ENCODE results near the gene PCDHGC5. TPM values are rescaled to one million over a fixed set of nuclear protein-coding genes. Genes with fewer than 3 reads are reported as not detected.

The PCDHGC5 gene
- total and polyA plus RNA-seq, 9 of the 15 experiments (the other 6 are each of a cell fraction or from before 2014, with no cell fraction given) = not detected

DNA sequence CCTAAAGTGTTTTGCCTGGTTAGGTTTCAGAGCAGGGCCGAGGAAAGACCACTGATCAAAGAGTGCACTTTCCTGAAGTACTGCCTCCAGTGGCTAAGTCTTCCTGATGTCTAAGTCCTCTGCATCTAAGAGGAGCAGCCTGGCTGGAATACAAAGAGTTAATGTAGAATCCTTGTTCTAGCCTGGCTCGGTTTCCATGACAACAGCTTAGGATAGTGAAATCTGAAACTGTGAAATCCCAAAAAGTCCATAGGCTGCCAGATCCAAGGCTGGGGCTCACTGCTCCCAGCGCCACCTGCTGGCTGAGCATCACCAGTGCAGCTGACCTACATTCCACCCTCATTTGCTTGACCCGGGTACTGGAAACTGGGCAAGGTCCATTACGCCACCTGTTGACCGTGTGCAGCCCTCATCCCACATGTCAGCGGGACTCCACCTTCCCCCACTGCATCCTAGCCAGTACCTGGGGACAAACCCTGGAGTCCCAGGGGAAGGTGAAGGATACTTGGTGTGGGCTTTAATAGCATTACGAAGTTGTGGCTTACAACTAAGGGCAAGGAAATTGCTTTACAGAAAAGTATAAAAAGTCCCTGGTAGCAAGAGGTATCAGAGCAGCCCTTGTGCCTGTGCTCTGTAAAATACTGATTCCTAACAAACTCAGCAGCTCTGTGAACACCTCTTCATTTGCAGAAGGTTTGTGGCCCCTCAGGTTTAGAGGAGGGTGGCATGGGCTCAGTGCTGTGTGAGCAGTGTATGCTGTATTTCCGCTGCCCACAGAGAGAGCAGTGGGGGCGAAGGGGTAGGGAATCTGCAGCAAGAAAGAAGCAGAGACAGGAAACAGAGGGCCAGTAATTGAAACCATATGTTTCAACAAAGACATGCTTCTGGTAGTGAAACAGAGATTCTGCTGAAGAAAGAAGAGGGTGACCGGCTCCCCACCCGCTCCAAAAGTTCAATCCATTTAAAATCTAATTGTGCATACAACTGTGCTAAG, 36.0 kb downstream of the PCDHGC5 start (continued):
- TF ChIP-seq TBL1XR1 (IDR thresholded peaks at IDR 0.05; ENCODE audit: low read length in 2 of 2) (peak in 1 of 2 experiments; percentile 48; a peak in 1 of 4 replicates), POLR2AphosphoS5 (IDR thresholded peaks at IDR 0.05; ENCODE audit: control insufficient read depth, insufficient read depth, low read depth, low read length) (peak; percentile 52; the same call in 1 of the 2 replicates), ZKSCAN1 (IDR thresholded peaks at IDR 0.05; ENCODE audit: low read depth, low read length) (no peak), POLR2AphosphoS2 (IDR thresholded peaks at IDR 0.05; ENCODE audit: low read length) (0 out of 2 replicates have a peak, but pooled peaks have one; percentile 31), ZNF766 (CRISPR knock-in tag; conservative IDR thresholded peaks at IDR 0.05) (no peak), ZSCAN29 (IDR thresholded peaks at IDR 0.05) (no peak), NEUROD1 (IDR thresholded peaks at IDR 0.05; ENCODE audit: borderline replicate concordance, low read depth, low read length, partially characterized antibody) (peak; percentile 31), KLF16 (IDR thresholded peaks at IDR 0.05) (peak; percentile 58; the same call in 1 of the 2 replicates), SPI1 (IDR thresholded peaks at IDR 0.05; ENCODE audit: borderline replicate concordance, low read depth, low read length) (no peak)
- TF ChIP-seq, protein P1, sequence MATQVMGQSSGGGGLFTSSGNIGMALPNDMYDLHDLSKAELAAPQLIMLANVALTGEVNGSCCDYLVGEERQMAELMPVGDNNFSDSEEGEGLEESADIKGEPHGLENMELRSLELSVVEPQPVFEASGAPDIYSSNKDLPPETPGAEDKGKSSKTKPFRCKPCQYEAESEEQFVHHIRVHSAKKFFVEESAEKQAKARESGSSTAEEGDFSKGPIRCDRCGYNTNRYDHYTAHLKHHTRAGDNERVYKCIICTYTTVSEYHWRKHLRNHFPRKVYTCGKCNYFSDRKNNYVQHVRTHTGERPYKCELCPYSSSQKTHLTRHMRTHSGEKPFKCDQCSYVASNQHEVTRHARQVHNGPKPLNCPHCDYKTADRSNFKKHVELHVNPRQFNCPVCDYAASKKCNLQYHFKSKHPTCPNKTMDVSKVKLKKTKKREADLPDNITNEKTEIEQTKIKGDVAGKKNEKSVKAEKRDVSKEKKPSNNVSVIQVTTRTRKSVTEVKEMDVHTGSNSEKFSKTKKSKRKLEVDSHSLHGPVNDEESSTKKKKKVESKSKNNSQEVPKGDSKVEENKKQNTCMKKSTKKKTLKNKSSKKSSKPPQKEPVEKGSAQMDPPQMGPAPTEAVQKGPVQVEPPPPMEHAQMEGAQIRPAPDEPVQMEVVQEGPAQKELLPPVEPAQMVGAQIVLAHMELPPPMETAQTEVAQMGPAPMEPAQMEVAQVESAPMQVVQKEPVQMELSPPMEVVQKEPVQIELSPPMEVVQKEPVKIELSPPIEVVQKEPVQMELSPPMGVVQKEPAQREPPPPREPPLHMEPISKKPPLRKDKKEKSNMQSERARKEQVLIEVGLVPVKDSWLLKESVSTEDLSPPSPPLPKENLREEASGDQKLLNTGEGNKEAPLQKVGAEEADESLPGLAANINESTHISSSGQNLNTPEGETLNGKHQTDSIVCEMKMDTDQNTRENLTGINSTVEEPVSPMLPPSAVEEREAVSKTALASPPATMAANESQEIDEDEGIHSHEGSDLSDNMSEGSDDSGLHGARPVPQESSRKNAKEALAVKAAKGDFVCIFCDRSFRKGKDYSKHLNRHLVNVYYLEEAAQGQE (IDR thresholded peaks at IDR 0.05; ENCODE audit: borderline replicate concordance) = peak; percentile 85
- TF ChIP-seq, protein P1 (CRISPR knock-in tag; IDR thresholded peaks at IDR 0.05; ENCODE audit: low read depth) = no peak
- TF ChIP-seq, protein P2, sequence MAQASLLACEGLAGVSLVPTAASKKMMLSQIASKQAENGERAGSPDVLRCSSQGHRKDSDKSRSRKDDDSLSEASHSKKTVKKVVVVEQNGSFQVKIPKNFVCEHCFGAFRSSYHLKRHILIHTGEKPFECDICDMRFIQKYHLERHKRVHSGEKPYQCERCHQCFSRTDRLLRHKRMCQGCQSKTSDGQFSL (CRISPR knock-in tag; IDR thresholded peaks at IDR 0.05) = peak; percentile 24; the same call in 1 of the 2 replicates
- TF ChIP-seq, protein P2 (tag; IDR thresholded peaks at IDR 0.05) = no peak
- TF ChIP-seq, protein P3, sequence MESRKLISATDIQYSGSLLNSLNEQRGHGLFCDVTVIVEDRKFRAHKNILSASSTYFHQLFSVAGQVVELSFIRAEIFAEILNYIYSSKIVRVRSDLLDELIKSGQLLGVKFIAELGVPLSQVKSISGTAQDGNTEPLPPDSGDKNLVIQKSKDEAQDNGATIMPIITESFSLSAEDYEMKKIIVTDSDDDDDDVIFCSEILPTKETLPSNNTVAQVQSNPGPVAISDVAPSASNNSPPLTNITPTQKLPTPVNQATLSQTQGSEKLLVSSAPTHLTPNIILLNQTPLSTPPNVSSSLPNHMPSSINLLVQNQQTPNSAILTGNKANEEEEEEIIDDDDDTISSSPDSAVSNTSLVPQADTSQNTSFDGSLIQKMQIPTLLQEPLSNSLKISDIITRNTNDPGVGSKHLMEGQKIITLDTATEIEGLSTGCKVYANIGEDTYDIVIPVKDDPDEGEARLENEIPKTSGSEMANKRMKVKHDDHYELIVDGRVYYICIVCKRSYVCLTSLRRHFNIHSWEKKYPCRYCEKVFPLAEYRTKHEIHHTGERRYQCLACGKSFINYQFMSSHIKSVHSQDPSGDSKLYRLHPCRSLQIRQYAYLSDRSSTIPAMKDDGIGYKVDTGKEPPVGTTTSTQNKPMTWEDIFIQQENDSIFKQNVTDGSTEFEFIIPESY (CRISPR knock-in tag; IDR thresholded peaks at IDR 0.05) = peak; percentile 53; the same call in 1 of the 2 replicates

Data from K562 (cell line).